HG02840 (cell line): ENCODE measurements around the gene PLEKHG2.

Experiments
- ATAC-seq: cut with Tn5 transposase; IDR thresholded peaks from one replicate; pipeline ENCODE4 v1.9.1; 2021; ENCODE audit warnings: mild to moderate bottlenecking, moderate library complexity, moderate number of reproducible peaks; ENCODE audit not compliant: unreplicated experiment, low FRiP score

The PLEKHG2 gene

GRCh38 chr19:39403331-39404312 lies 8.8 kb upstream of the PLEKHG2 start:
- no peak for ATAC-seq

- ATAC-seq: no peak
Measured at GRCh38 chr19:39405261-39405957, 7.1 kb upstream of the PLEKHG2 start.

GRCh38 chr19:39405958-39406655 lies 6.4 kb upstream of the PLEKHG2 start:
- ATAC-seq: no peak

GRCh38 chr19:39406656-39407409 lies 5.6 kb upstream of the PLEKHG2 start, which contains the start of gene ZFP36:
Gene ZFP36, plus strand, starts transcription at chr19:39406847. Its CDS starts 58 bp downstream, at chr19:39406905.
- ATAC-seq: peak; percentile 27

- ATAC-seq: no peak
Measured at GRCh38 chr19:39407410-39407659, 5.1 kb upstream of the PLEKHG2 start.

- ATAC-seq: no peak
Measured at GRCh38 chr19:39407660-39408391, 4.6 kb upstream of the PLEKHG2 start.

GRCh38 chr19:39408392-39409207 lies 3.9 kb upstream of the PLEKHG2 start:
- no peak for ATAC-seq

- ATAC-seq: no peak
Measured at GRCh38 chr19:39409208-39410016, 3.1 kb upstream of the PLEKHG2 start.

- ATAC-seq: no peak
Measured at GRCh38 chr19:39410017-39410830, 2.2 kb upstream of the PLEKHG2 start.

GRCh38 chr19:39410831-39411080 lies 1.7 kb upstream of the PLEKHG2 start:
- no peak for ATAC-seq

GRCh38 chr19:39411081-39411831 lies 1.2 kb upstream of the PLEKHG2 start:
- no peak for ATAC-seq

GRCh38 chr19:39411832-39412099 lies 703 bp upstream of the PLEKHG2 start:
- peak; percentile 33 for ATAC-seq

GRCh38 chr19:39412867-39413271 lies 400 bp downstream of the PLEKHG2 start:
- ATAC-seq: no peak

GRCh38 chr19:39413272-39413910 lies 922 bp downstream of the PLEKHG2 start:
- ATAC-seq: no peak

- no peak for ATAC-seq
Measured at GRCh38 chr19:39413911-39414608, 1.6 kb downstream of the PLEKHG2 start.
